GM23338 (cell line): ENCODE data around the gene ECSCR. TPM values are rescaled to one million over a fixed set of nuclear protein-coding genes. Genes with fewer than 3 reads are reported as not detected.

ENCODE experiments used
- ATAC-seq: fragments of 200-7000 bp; cut with Tn5 transposase; 3 replicates; pipeline ENCODE4 v1.9.1; 2020
- DNase-seq: peaks from one replicate; pipeline ENCODE4 v3.0.0-alpha.2; 2015; ENCODE audit warnings: low spot score
- H2AFZ ChIP-seq: fragments of 200-600 bp; sonication (generic); 2 replicates; pipeline ENCODE4 v1.8.0; 2016; ENCODE audit warnings: antibody characterized with exemption, mild to moderate bottlenecking, moderate library complexity
- H3F3A ChIP-seq: fragments of 200-600 bp; sonication (generic); replicated peaks from 2 replicates; pipeline ENCODE4 v1.8.0; 2017; ENCODE audit warnings: antibody characterized with exemption, mixed run types, low read depth
- H3K27ac ChIP-seq: fragments of 200-600 bp; sonication (generic); 2 replicates; pipeline ENCODE4 v1.6.1; 2016; ENCODE audit warnings: low read depth
- H3K27me3 ChIP-seq: fragments of 200-600 bp; sonication (generic); 2 replicates; pipeline ENCODE4 v1.8.0; 2016; ENCODE audit warnings: mild to moderate bottlenecking, mixed run types, moderate library complexity; ENCODE audit not compliant: insufficient read depth
- H3K36me3 ChIP-seq: fragments of 200-600 bp; sonication (generic); 2 replicates; pipeline ENCODE4 v1.8.0; 2016; ENCODE audit warnings: mild to moderate bottlenecking; ENCODE audit not compliant: insufficient read depth
- H3K4me1 ChIP-seq: fragments of 200-600 bp; sonication (generic); 2 replicates; pipeline ENCODE4 v1.8.0; 2016; ENCODE audit warnings: mild to moderate bottlenecking, moderate library complexity; ENCODE audit not compliant: insufficient read depth
- H3K4me2 ChIP-seq: fragments of 200-600 bp; sonication (generic); 2 replicates; pipeline ENCODE4 v1.7.1; 2017; ENCODE audit warnings: mixed run types
- H3K4me3 ChIP-seq: fragments of 200-600 bp; sonication (generic); 2 replicates; pipeline ENCODE4 v1.6.1; 2016; ENCODE audit warnings: mixed run types
- H3K79me2 ChIP-seq: fragments of 200-600 bp; sonication (generic); replicated peaks from 2 replicates; pipeline ENCODE4 v1.8.0; 2017; ENCODE audit warnings: mild to moderate bottlenecking; ENCODE audit not compliant: insufficient read depth
- H3K9me2 ChIP-seq: fragments of 200-600 bp; sonication (generic); 2 replicates; pipeline ENCODE4 v1.8.0; 2017; ENCODE audit not compliant: insufficient read depth
- H4K20me1 ChIP-seq: fragments of 200-600 bp; sonication (generic); replicated peaks from 2 replicates; pipeline ENCODE4 v1.8.0; 2017; ENCODE audit warnings: mild to moderate bottlenecking; ENCODE audit not compliant: insufficient read depth
- H3K27ac Mint-ChIP-seq: 2 replicates; pipeline ENCODE4 v1.8.0; 2020; ENCODE audit warnings: inconsistent platforms, mild to moderate bottlenecking, moderate library complexity, mixed read lengths
- H3K27me3 Mint-ChIP-seq: 3 replicates; pipeline ENCODE4 v1.8.0; 2022; ENCODE audit warnings: low read depth, mild to moderate bottlenecking, moderate library complexity, mixed read lengths, inconsistent platforms; ENCODE audit not compliant: insufficient read depth, poor library complexity
- H3K36me3 Mint-ChIP-seq: 3 replicates; pipeline ENCODE4 v1.8.0; 2021; ENCODE audit warnings: low read depth, mild to moderate bottlenecking, inconsistent platforms, moderate library complexity, mixed read lengths
- H3K4me1 Mint-ChIP-seq: 3 replicates; pipeline ENCODE4 v1.8.0; 2020; ENCODE audit warnings: mild to moderate bottlenecking, inconsistent platforms, mixed read lengths
- H3K4me3 Mint-ChIP-seq: 3 replicates; pipeline ENCODE4 v1.8.0; 2021; ENCODE audit warnings: moderate library complexity, mild to moderate bottlenecking, inconsistent platforms, mixed read lengths
- H3K9me3 Mint-ChIP-seq: 3 replicates; pipeline ENCODE4 v1.8.0; 2020; ENCODE audit warnings: moderate library complexity, mild to moderate bottlenecking, inconsistent platforms, mixed read lengths
- CREB1 ChIP-seq: fragments of 250-450 bp; sonication (Bioruptor Pico); IDR thresholded peaks from 2 replicates; pipeline ENCODE4 v1.5.0; 2020; ENCODE audit warnings: low read depth, mild to moderate bottlenecking, moderate library complexity
- CTCF ChIP-seq, 2 experiments: fragments of 200-600 bp in 1 of 2; sonication (generic) in 1 of 2; conservative IDR thresholded peaks; 2 replicates each; pipeline versions ENCODE4 v1.5.1 to v1.6.1; 2016 to 2017; ENCODE audit warnings: antibody characterized with exemption in 2 of 2, low read depth in 2 of 2, mild to moderate bottlenecking in 2 of 2, moderate library complexity in 1 of 2
- ETS1 ChIP-seq: IDR thresholded peaks from 2 replicates; pipeline ENCODE4 v1.6.1; 2016; ENCODE audit warnings: antibody characterized with exemption
- EZH2 ChIP-seq: fragments of 200-600 bp; sonication (generic); IDR thresholded peaks from one replicate; pipeline ENCODE4 v1.8.0; 2017; ENCODE audit warnings: antibody characterized with exemption, mild to moderate bottlenecking, low read depth; ENCODE audit not compliant: unreplicated experiment
- EZH2phosphoT487 ChIP-seq: fragments of 200-600 bp; sonication (generic); IDR thresholded peaks from one replicate; pipeline ENCODE4 v1.8.1; 2018; ENCODE audit warnings: antibody characterized with exemption; ENCODE audit not compliant: unreplicated experiment
- JUNB ChIP-seq: IDR thresholded peaks from one replicate; pipeline ENCODE4 v1.6.1; 2016; ENCODE audit warnings: antibody characterized with exemption; ENCODE audit not compliant: unreplicated experiment
- NANOG ChIP-seq: IDR thresholded peaks from 2 replicates; pipeline ENCODE4 v1.6.1; 2016; ENCODE audit warnings: antibody characterized with exemption, borderline replicate concordance
- POLR2AphosphoS5 ChIP-seq: IDR thresholded peaks from 2 replicates; pipeline ENCODE4 v1.6.1; 2016; ENCODE audit warnings: antibody characterized with exemption, low read depth
- REST ChIP-seq: IDR thresholded peaks from one replicate; pipeline ENCODE4 v1.6.1; 2018; ENCODE audit warnings: antibody characterized with exemption; ENCODE audit not compliant: unreplicated experiment
- STAT1 ChIP-seq: IDR thresholded peaks from one replicate; pipeline ENCODE4 v1.6.1; 2016; ENCODE audit warnings: antibody characterized with exemption; ENCODE audit not compliant: unreplicated experiment
- ZNF114 ChIP-seq: fragments of 250-450 bp; sonication (Bioruptor Pico); IDR thresholded peaks from 2 replicates; pipeline ENCODE4 v1.5.0; 2020; ENCODE audit warnings: mild to moderate bottlenecking, moderate library complexity
- ZNF331 ChIP-seq: fragments of 250-450 bp; sonication (Bioruptor Pico); IDR thresholded peaks from 2 replicates; pipeline ENCODE4 v1.5.0; 2020; ENCODE audit warnings: low read depth, mild to moderate bottlenecking, moderate library complexity
- ZNF462 ChIP-seq: fragments of 250-450 bp; sonication (Bioruptor Pico); IDR thresholded peaks from 2 replicates; pipeline ENCODE4 v1.5.0; 2020; ENCODE audit warnings: mild to moderate bottlenecking, moderate library complexity
- polyA plus RNA-seq: library from polyadenylated mRNA; unstranded; fragments of >200 nt; fragmentation: Nextera tagmentation; extraction: Ambion mirVana; gene quantifications from 2 replicates; pipeline ENCODE4 v1.2.1, GENCODE V29; 2016
- total RNA-seq: library from RNA; depleted of rRNA; stranded (reverse); fragments of >200 nt; shearing (Covaris generic); gene quantifications from 2 replicates; pipeline ENCODE4 v1.2.3, GENCODE V29; 2014

The ECSCR gene
- total and polyA plus RNA-seq, 2 experiments from 2014 or later, result 2.2 to 2.6 TPM

GRCh38 chr5:139473105-139473504, 10.6 kb upstream of the ECSCR start:
- Histone ChIP-seq H3K9me2 (no peaks in the 10 kb centered on the region), H3K79me2 (no peaks in the 10 kb centered on the region), H3K27ac (no peak overlapping the region), H3F3A (0 out of 2 replicates have a peak, but pooled peaks cover 7% of the 10 kb centered on the region), H2AFZ (peak overlapping the region; percentile 64), H4K20me1 (no peaks in the 10 kb centered on the region), H3K27me3 (no peaks in the 10 kb centered on the region), H3K4me2 (peak overlapping the region; percentile 56), H3K36me3 (no peaks in the 10 kb centered on the region), H3K4me3 (no peak overlapping the region), H3K4me1 (peaks cover 17% of the 10 kb centered on the region)
- Mint-ChIP-seq H3K27me3 (peaks cover 24% of the 10 kb centered on the region), H3K36me3 (no peaks in the 10 kb centered on the region; the same call in 2 of the 3 replicates), H3K27ac (peak overlapping the region; percentile 56), H3K9me3 (no peaks in the 10 kb centered on the region), H3K4me1 (peaks cover 37% of the 10 kb centered on the region), H3K4me3 (no peak overlapping the region; the same call in 2 of the 3 replicates)
- DNase-seq (peak; percentile 86), ATAC-seq (peak; percentile 89)
- TF ChIP-seq ZNF114 (CRISPR knock-in tag), result no peak
- no peak for TF ChIP-seq JUNB
- TF ChIP-seq EZH2, result no peak
- TF ChIP-seq ETS1, result no peak
- no peak for TF ChIP-seq ZNF462 (CRISPR knock-in tag)
- no peak for TF ChIP-seq CREB1 (CRISPR knock-in tag)
- TF ChIP-seq CTCF (conservative IDR thresholded peaks at IDR 0.05; ENCODE audit: low read depth in 2 of 2), result no peak
- TF ChIP-seq POLR2AphosphoS5, result no peak
- TF ChIP-seq REST, result no peak
- no peak for TF ChIP-seq NANOG
- TF ChIP-seq ZNF331 (CRISPR knock-in tag), result no peak
- no peak for TF ChIP-seq STAT1
- no peak for TF ChIP-seq EZH2phosphoT487
